ENCODE data around the gene CFAP69.
A peak's percentile ranks its signal among the peaks of the same experiment; 100 is the strongest.
"Not testable (repeated sequence)": the region's sequence is repeated elsewhere in the genome, so short reads cannot be mapped to it uniquely, and the experiment has no call there.

The CFAP69 gene

DNA sequence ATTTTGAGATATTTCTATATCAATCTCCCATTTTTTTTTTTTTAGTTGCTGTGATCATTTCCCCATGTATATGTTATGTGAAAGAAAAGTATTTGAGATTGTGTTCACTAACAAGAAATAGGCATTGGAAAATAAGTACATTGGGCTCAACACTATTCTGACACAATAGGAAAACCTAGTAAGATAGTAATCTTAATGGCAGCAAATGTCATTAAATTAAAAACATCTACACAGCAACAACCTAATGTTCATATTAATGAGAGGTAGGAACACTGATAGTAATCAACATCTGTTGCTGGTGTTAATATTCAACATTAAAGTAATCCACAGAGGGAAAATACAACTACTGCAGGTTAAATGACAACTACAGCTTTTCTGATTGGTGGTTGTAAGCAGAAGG is 100.0 kb downstream of the CFAP69 start:
- no peak for DNase-seq

DNA sequence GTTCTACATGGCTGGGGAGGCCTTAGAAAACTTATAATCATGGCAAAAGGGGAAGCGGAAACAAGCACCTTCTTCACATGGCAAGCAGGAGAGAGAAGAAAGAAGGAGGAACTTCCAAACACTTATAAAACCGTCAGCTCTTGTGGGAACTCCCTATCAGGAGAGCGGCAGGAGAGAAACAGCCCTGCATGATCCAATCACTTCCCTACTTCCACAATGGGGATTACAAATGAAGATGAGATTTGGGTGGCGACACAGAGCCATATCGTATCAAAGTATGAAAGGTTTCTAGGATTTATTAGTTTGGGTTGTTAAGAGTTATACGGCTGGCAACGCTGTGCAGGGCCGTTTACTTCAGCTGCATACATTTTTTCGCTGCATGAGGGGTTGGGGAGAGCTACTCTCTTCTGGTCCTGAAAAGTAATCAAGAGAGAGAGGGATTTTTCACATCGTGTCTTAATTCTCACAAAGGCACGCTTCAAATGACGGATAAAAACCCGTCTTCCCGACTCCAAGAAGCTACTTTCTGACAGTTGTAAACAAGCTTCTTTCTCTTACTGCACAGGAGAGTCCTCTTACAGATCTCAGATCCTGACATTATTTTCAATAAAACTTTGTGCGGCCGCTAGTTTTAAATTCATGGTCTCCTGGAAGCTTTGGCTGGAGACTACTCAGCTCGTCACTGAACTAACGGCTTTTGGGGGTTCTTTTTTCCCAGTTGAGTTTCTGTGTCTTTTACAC is 100.8 kb downstream of the CFAP69 start:
- DNase-seq = peak; percentile 36 to 72 (median 56)

DNA sequence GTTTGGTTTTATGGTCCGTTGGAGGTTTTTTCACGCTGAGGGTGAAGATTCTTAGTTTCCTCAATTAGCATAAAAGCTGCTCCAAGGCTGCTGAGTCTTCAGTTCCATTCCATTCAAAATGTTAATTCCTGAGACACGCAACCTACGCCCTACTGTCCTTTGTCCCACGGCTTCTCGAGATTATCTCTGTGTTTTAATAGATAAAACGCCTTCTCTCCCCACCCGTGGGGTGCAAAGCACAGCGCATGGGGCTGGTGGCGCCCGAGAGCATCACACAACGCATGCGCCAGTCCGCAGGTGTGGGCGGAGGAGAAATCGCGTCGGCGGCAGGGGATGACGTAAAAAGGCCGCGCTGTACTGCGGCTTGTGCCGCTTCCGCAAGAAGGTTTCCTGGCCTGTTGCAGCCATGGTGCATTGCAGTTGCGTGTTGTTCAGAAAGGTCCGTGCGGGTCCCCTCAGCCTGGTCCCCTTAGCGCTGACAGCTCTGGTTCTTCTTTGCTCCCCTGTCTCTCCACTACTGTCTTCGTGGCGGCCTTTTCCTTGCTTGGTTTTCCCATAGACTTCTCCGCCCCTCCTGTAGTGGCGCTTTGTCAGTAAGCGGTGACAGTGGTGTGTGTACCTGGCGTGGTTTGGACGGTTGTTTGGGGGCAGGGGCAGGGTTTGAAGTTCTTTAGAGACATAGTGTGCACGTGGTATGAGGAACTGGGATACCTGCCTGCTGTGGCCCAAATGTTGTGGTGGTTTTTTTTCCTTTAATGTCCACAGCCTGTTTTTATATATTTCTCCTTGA is 101.6 kb downstream of the CFAP69 start, which contains the start of gene GTPBP10:
GTPBP10 (plus strand) TSS at position 381 of the 790 bp plus-strand sequence; CDS start at position 407, 26 bp downstream.
- peak; percentile 98 to 99 (median 98) for DNase-seq

DNA sequence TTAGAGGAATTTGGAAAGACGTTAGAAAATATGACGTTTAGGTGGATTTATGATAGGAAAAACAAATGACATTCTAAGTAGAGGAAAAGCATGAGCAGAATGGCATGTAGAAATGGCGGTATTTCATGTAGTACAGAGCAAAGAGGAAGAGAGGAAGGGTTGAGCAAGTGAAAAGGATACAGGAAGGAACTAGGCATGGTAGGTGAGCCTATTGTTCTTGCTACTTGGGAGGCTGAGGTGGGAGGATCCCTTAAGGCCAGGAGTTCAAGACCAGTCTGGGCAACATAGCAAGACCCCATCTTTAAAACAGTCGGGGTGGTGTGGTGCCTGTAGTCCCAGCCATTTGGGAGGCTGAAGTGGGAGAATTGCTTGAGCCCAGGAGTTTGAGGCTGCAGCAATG is 102.8 kb downstream of the CFAP69 start:
- peak in 3 of 4 experiments; percentile 4 to 38 (median 27) for DNase-seq

DNA sequence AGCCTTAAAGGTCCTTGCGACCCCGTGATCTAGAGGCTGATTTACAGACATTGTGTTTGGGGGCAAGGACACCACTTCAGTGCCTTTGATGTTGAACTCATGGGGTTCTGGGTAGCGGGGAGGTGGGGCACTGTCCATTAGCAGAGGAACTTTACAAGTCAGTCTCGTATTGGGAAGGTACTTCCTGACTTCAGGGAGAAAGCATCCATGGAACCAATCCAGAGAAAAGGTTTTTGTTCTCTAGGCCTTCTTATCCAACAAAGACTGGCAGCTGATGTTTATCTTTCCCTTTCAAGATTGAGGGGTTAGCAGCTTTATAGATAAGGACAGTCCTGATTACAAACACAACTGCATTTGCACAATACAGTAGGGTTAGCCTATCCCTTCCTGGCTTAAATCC is 104.3 kb downstream of the CFAP69 start:
- no peak for DNase-seq

DNA sequence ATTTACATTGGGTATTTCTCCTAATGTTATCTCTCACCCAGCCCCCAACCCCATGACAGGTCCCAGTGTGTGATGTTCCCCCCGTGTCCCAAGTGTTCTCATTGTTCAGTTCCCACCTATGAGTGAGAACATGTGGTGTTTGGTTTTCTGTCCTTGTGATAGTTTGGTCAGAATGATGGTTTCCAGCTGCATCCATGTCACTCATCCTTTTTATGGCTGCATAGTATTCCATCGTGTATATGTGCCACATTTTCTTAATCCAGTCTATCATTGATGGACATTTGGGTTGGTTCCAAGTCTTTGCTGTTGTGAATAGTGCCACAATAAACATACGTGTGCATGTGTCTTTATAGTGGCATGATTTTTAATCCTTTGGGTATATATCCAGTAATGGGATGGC is 105.1 kb downstream of the CFAP69 start:
- DNase-seq = not testable (repeated sequence)

DNA sequence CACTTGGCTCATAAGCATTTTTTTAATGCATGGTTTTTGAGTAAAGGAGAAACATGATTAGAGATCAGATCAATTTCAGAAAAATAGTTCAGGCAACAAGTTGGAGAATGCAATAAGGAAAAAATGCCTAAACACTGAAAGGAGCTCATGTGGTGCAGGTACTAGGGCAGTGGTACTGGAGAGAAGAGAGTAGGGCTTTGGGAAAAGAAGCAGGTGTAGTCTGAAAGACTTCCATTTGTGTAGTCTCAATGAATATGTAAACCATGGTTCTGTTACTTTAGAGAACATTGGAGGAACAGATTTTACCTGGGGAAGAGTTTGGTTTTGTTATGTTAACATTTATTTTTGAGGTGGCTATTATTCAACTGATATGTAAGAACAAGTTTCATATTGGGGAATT is 107.0 kb downstream of the CFAP69 start:
- no peak for DNase-seq
